Measurements from ENCODE around the gene PLEKHB1. TPM values are rescaled to one million over a fixed set of nuclear protein-coding genes. Genes with fewer than 3 reads are reported as not detected.

The PLEKHB1 gene
- total RNA-seq, 2 donors from 2014 or later: 44.6 to 81.0 TPM

GRCh38 chr11:73652856-73653559 lies 6.6 kb downstream of the PLEKHB1 start:
- no peak overlapping the region for H3K9ac ChIP-seq (ENCODE audit: extremely low read depth, low read length, poor library complexity, severe bottlenecking)
- H3K27me3 ChIP-seq (ENCODE audit: control insufficient read depth, insufficient read depth, low read length, poor library complexity, severe bottlenecking): no peaks in the 10 kb centered on the region
- WGBS, 2 experiments (ENCODE audit: insufficient coverage in 1 of 2, insufficient read length in 1 of 2): 93 to 98% methylated on average over 4 to 6 of the region's 6 CpGs
- no peaks in the 10 kb centered on the region for H3K9me3 Mint-ChIP-seq
- no peak for TF ChIP-seq CTCF (conservative IDR thresholded peaks at IDR 0.05)
- H3K4me1 Mint-ChIP-seq: peaks cover 26% of the 10 kb centered on the region
- peaks cover 6% of the 10 kb centered on the region for H3K36me3 ChIP-seq (ENCODE audit: control insufficient read depth, insufficient read depth, low read length)
- peaks cover 37% of the 10 kb centered on the region for H3K27me3 Mint-ChIP-seq (ENCODE audit: insufficient read depth)
- no peak overlapping the region for H3K27ac Mint-ChIP-seq
- H3K9me3 ChIP-seq (ENCODE audit: control insufficient read depth, low read length): no peaks in the 10 kb centered on the region
- H3K27ac ChIP-seq (ENCODE audit: low read depth, low read length): peak overlapping the region; percentile 48
- DNase-seq: no peak
- H3K4me3 Mint-ChIP-seq: no peak overlapping the region
- H3K36me3 Mint-ChIP-seq (ENCODE audit: low read depth): peaks cover 26% of the 10 kb centered on the region
- H3K4me3 ChIP-seq (ENCODE audit: low read length): no peak overlapping the region
- H3K4me1 ChIP-seq (ENCODE audit: control insufficient read depth, insufficient read depth, low read length): peaks cover 16% of the 10 kb centered on the region

- Histone ChIP-seq H3K9ac (ENCODE audit: extremely low read depth, low read length, poor library complexity, severe bottlenecking) (no peak overlapping the region), H3K4me1 (ENCODE audit: control insufficient read depth, insufficient read depth, low read length) (peaks cover 12% of the 10 kb centered on the region), H3K4me3 (ENCODE audit: low read length) (no peak overlapping the region), H3K9me3 (ENCODE audit: control insufficient read depth, low read length) (no peaks in the 10 kb centered on the region), H3K36me3 (ENCODE audit: control insufficient read depth, insufficient read depth, low read length) (peaks cover 6% of the 10 kb centered on the region), H3K27ac (ENCODE audit: low read depth, low read length) (no peak overlapping the region), H3K27me3 (ENCODE audit: control insufficient read depth, insufficient read depth, low read length, poor library complexity, severe bottlenecking) (no peaks in the 10 kb centered on the region)
- WGBS, 2 experiments (ENCODE audit: insufficient coverage in 1 of 2, insufficient read length in 1 of 2): 94 to 100% methylated on average over 1 to 5 of the region's 5 CpGs
- Mint-ChIP-seq H3K27ac (no peak overlapping the region), H3K4me1 (peaks cover 18% of the 10 kb centered on the region), H3K9me3 (no peaks in the 10 kb centered on the region), H3K36me3 (ENCODE audit: low read depth) (peaks cover 32% of the 10 kb centered on the region), H3K27me3 (ENCODE audit: insufficient read depth) (peaks cover 44% of the 10 kb centered on the region), H3K4me3 (no peak overlapping the region)
- no peak for TF ChIP-seq CTCF (conservative IDR thresholded peaks at IDR 0.05)
- no peak for DNase-seq
Measured at GRCh38 chr11:73653996-73654395, 7.6 kb downstream of the PLEKHB1 start.

GRCh38 chr11:73654482-73655021 lies 8.2 kb downstream of the PLEKHB1 start:
- H3K27ac ChIP-seq (ENCODE audit: low read depth, low read length): no peak overlapping the region
- H3K4me1 Mint-ChIP-seq: peaks cover 13% of the 10 kb centered on the region
- H3K27me3 Mint-ChIP-seq (ENCODE audit: insufficient read depth): peaks cover 44% of the 10 kb centered on the region
- peaks cover 6% of the 10 kb centered on the region for H3K4me1 ChIP-seq (ENCODE audit: control insufficient read depth, insufficient read depth, low read length)
- H3K27me3 ChIP-seq (ENCODE audit: control insufficient read depth, insufficient read depth, low read length, poor library complexity, severe bottlenecking): no peaks in the 10 kb centered on the region
- H3K9me3 Mint-ChIP-seq: no peaks in the 10 kb centered on the region
- peaks cover 32% of the 10 kb centered on the region for H3K36me3 Mint-ChIP-seq (ENCODE audit: low read depth)
- H3K9me3 ChIP-seq (ENCODE audit: control insufficient read depth, low read length): no peaks in the 10 kb centered on the region
- no peak overlapping the region for H3K4me3 Mint-ChIP-seq
- no peak overlapping the region for H3K9ac ChIP-seq (ENCODE audit: extremely low read depth, low read length, poor library complexity, severe bottlenecking)
- no peak for DNase-seq
- no peak for TF ChIP-seq CTCF (conservative IDR thresholded peaks at IDR 0.05)
- H3K4me3 ChIP-seq (ENCODE audit: low read length): no peak overlapping the region
- WGBS, 2 experiments (ENCODE audit: insufficient coverage in 1 of 2, insufficient read length in 1 of 2): 88 to 92% methylated on average over 7 of the region's 7 CpGs
- H3K27ac Mint-ChIP-seq: no peak overlapping the region
- peaks cover 6% of the 10 kb centered on the region for H3K36me3 ChIP-seq (ENCODE audit: control insufficient read depth, insufficient read depth, low read length)

Data from endodermal cell (in vitro differentiated cells).